NCI-H2196 (cell line): Measurements from ENCODE around the gene COQ8A.

Source experiments
- DNase-seq: peaks from one replicate; lab custom pipeline; 2025; ENCODE audit not compliant: unreplicated experiment; lab: John Stamatoyannopoulos, UW

Gene COQ8A

GRCh38 chr1:226972931-226973330 is 32.8 kb downstream of the COQ8A start:
- DNase-seq: no peak

GRCh38 chr1:226973371-226973897 is 33.3 kb downstream of the COQ8A start:
- DNase-seq: no peak

- no peak for DNase-seq
Observed at GRCh38 chr1:226973898-226974543, 33.9 kb downstream of the COQ8A start.

GRCh38 chr1:226974544-226975258 is 34.6 kb downstream of the COQ8A start:
- no peak for DNase-seq

GRCh38 chr1:226975259-226976250 is 35.5 kb downstream of the COQ8A start:
- DNase-seq: no peak

GRCh38 chr1:226976276-226976977 is 36.3 kb downstream of the COQ8A start:
- no peak for DNase-seq

- no peak for DNase-seq
Observed at GRCh38 chr1:226976978-226977642, 37.0 kb downstream of the COQ8A start.

- DNase-seq: no peak
Observed at GRCh38 chr1:226977643-226978431, 37.7 kb downstream of the COQ8A start.

GRCh38 chr1:226978432-226979114 is 38.5 kb downstream of the COQ8A start:
- no peak for DNase-seq

GRCh38 chr1:226979115-226979516 is 39.0 kb downstream of the COQ8A start:
- DNase-seq: no peak

- DNase-seq: no peak
Observed at GRCh38 chr1:226979517-226980121, 39.5 kb downstream of the COQ8A start.

- no peak for DNase-seq
Observed at GRCh38 chr1:226980122-226980560, 40.0 kb downstream of the COQ8A start.

GRCh38 chr1:226980565-226981385 is 40.7 kb downstream of the COQ8A start:
- DNase-seq: no peak

GRCh38 chr1:226981386-226981817 is 41.3 kb downstream of the COQ8A start:
- DNase-seq: no peak

GRCh38 chr1:226981838-226982237 is 41.7 kb downstream of the COQ8A start:
- DNase-seq: no peak

- DNase-seq: no peak
Observed at GRCh38 chr1:226982451-226983177, 42.5 kb downstream of the COQ8A start.
